ENCODE data around the gene DENND1A.

DNA sequence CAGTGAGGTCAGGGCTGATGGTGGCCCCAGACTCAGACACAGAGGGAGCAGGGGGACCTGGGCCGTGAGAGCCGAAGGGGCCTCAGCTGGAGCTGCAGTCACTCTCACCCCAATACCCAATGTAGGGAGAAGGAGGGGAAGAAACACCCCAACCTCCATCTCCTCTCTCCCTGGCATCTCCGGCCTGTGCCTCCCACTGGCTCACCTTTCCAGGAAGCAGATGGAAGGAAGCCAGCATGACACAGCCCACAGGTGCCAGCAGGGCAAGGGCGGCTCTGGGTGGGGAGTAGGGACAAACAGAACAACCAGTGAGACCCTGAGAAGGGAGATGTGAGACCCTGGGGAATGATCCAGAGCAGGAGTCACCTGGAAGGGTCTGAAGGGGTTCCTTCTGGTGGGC is 576.9 kb downstream of the DENND1A start:
- TF ChIP-seq, protein P1, sequence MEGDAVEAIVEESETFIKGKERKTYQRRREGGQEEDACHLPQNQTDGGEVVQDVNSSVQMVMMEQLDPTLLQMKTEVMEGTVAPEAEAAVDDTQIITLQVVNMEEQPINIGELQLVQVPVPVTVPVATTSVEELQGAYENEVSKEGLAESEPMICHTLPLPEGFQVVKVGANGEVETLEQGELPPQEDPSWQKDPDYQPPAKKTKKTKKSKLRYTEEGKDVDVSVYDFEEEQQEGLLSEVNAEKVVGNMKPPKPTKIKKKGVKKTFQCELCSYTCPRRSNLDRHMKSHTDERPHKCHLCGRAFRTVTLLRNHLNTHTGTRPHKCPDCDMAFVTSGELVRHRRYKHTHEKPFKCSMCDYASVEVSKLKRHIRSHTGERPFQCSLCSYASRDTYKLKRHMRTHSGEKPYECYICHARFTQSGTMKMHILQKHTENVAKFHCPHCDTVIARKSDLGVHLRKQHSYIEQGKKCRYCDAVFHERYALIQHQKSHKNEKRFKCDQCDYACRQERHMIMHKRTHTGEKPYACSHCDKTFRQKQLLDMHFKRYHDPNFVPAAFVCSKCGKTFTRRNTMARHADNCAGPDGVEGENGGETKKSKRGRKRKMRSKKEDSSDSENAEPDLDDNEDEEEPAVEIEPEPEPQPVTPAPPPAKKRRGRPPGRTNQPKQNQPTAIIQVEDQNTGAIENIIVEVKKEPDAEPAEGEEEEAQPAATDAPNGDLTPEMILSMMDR (IDR thresholded peaks at IDR 0.05) = no peak
- no peak for TF ChIP-seq EZH2phosphoT487 (IDR thresholded peaks at IDR 0.05)
- TF ChIP-seq EZH2 (IDR thresholded peaks at IDR 0.05) = no peak
